K562 (cell line): ENCODE measurements around the gene ECD. TPM values are rescaled to one million over a fixed set of nuclear protein-coding genes. Genes with fewer than 3 reads are reported as not detected.
A peak's percentile ranks its signal among the peaks of the same experiment; 100 is the strongest.

Experiments used
- ATAC-seq: fragments of 200-7000 bp; cut with Tn5 transposase; 3 replicates; pipeline ENCODE4 v1.9.1; 2020; ENCODE audit warnings: moderate library complexity
- BruUV-seq: library from RNA; stranded (reverse); fragments of 400-500 nt; replicated peaks from 2 replicates; lab custom pipeline; 2021; lab: Mats Ljungman, UMichigan
- CTCF ChIA-PET: fragments of 300-600 bp; formaldehyde crosslinking; extraction: SDS; loops from one replicate; lab custom pipeline; 2021; ENCODE audit warnings: low intra/inter-chr PET ratio; lab: Yijun Ruan, JAX
- POLR2A ChIA-PET: fragments of 300-600, 350-650 bp; sonication (Branson Sonifier 250); formaldehyde crosslinking; extraction: SDS; loops from one replicate; lab custom pipeline; 2021; ENCODE audit warnings: antibody characterized with exemption, inconsistent platforms; lab: Yijun Ruan, JAX
- DNase-seq, 4 experiments: peaks; one replicate each; pipeline versions ENCODE4 v3.0.0 to v3.0.0-alpha.2; 2011 to 2018; ENCODE audit warnings: low spot score in 3 of 4, mixed read lengths in 3 of 4; ENCODE audit errors: extremely low read depth in 1 of 4
- FAIRE-seq: peaks from 2 replicates; lab custom pipeline; 2011; peaks lifted over from hg19 to GRCh38; lab: Jason Lieb, UNC
- H2AFZ ChIP-seq: 2 replicates; pipeline ENCODE4 v1.6.0; 2011; ENCODE audit warnings: low read depth, low read length, control low read depth, inconsistent platforms
- H3K27ac ChIP-seq: fragments of 200-600 bp; 3 replicates; pipeline ENCODE4 v1.8.0; 2011; ENCODE audit warnings: low read depth, mild to moderate bottlenecking, control low read depth, inconsistent platforms, low read length, moderate library complexity, mixed read lengths; ENCODE audit errors: extremely low read depth
- H3K27me3 ChIP-seq, 2 experiments: fragments of 300-600 bp in 1 of 2; 2 replicates in 1 of 2; 3 replicates in 1 of 2; pipeline versions ENCODE4 v1.6.0 to v1.8.0; 2011; ENCODE audit warnings: inconsistent platforms in 2 of 2, low read length in 2 of 2, mild to moderate bottlenecking in 1 of 2, mixed read lengths in 1 of 2, moderate library complexity in 1 of 2; ENCODE audit not compliant: control insufficient read depth in 2 of 2, insufficient read depth in 2 of 2
- H3K36me3 ChIP-seq: fragments of 300-600 bp; 3 replicates; pipeline ENCODE4 v1.8.0; 2011; ENCODE audit warnings: mild to moderate bottlenecking, low read length, inconsistent platforms; ENCODE audit not compliant: control insufficient read depth, insufficient read depth
- H3K4me1 ChIP-seq, 2 experiments: fragments of 200-600 bp in 1 of 2; replicated peaks in 1 of 2; 2 replicates in 1 of 2; 3 replicates in 1 of 2; pipeline versions ENCODE4 v1.5.1 to v1.8.0; 2011; ENCODE audit warnings: inconsistent platforms in 2 of 2, low read length in 2 of 2, mild to moderate bottlenecking in 1 of 2, mixed read lengths in 1 of 2, moderate library complexity in 1 of 2; ENCODE audit not compliant: control insufficient read depth in 2 of 2, insufficient read depth in 2 of 2
- H3K4me2 ChIP-seq: 2 replicates; pipeline ENCODE4 v1.6.1; 2011; ENCODE audit warnings: low read length, control low read depth, inconsistent platforms, mixed read lengths; ENCODE audit not compliant: insufficient read depth
- H3K4me3 ChIP-seq: fragments of 200-600 bp; sonication (generic), shearing (Covaris generic); 2 replicates; pipeline ENCODE4 v1.5.1; 2016; ENCODE audit warnings: control low read depth, inconsistent platforms
- H3K79me2 ChIP-seq: fragments of 200-600 bp; 3 replicates; pipeline ENCODE4 v1.8.0; 2011; ENCODE audit warnings: low read length, inconsistent platforms; ENCODE audit not compliant: control insufficient read depth, insufficient read depth
- H3K9ac ChIP-seq, 2 experiments: 2 replicates each; pipeline versions ENCODE4 v1.6.0 to v1.6.1; 2011; ENCODE audit warnings: low read depth in 2 of 2, low read length in 2 of 2, control low read depth in 1 of 2, inconsistent platforms in 1 of 2, mild to moderate bottlenecking in 1 of 2, mixed read lengths in 1 of 2; ENCODE audit not compliant: insufficient read depth in 1 of 2
- H3K9me1 ChIP-seq: one replicate; pipeline ENCODE4 v1.6.0; 2011; ENCODE audit warnings: inconsistent platforms, mild to moderate bottlenecking, low read length, moderate library complexity; ENCODE audit not compliant: control insufficient read depth, insufficient read depth
- H3K9me3 ChIP-seq: replicated peaks from 2 replicates; pipeline ENCODE4 v1.5.1; 2011; ENCODE audit warnings: low read depth, low read length, inconsistent platforms; ENCODE audit not compliant: control insufficient read depth, insufficient read depth
- H4K20me1 ChIP-seq: replicated peaks from 2 replicates; pipeline ENCODE4 v1.6.1; 2011; ENCODE audit warnings: low read length, inconsistent platforms, mixed read lengths; ENCODE audit not compliant: control insufficient read depth, insufficient read depth
- EGR1 ChIP-seq: fragments of 450-650 bp; conservative IDR thresholded peaks from 2 replicates; pipeline ENCODE4 v1.6.1; 2017; ENCODE audit warnings: mild to moderate bottlenecking
- ESRRA ChIP-seq: fragments of 450-650 bp; IDR thresholded peaks from 2 replicates; pipeline ENCODE4 v1.6.1; 2014; ENCODE audit warnings: low read depth, mild to moderate bottlenecking, moderate library complexity, borderline replicate concordance
- GABPB2 ChIP-seq: fragments of 250-450 bp; sonication (Bioruptor Pico); conservative IDR thresholded peaks from 2 replicates; pipeline ENCODE4 v1.5.1; 2021; ENCODE audit warnings: mild to moderate bottlenecking
- GTF2E2 ChIP-seq: fragments of 200-800 bp; sonication (Bioruptor generic); IDR thresholded peaks from 2 replicates; pipeline ENCODE4 v1.6.1; 2016; ENCODE audit warnings: missing genetic modification characterization, missing compliant biosample characterization
- HMG20B ChIP-seq: fragments of 250-450 bp; sonication (Bioruptor Pico); IDR thresholded peaks from 2 replicates; pipeline ENCODE4 v1.5.0; 2021; ENCODE audit warnings: mild to moderate bottlenecking
- POLR2A ChIP-seq: fragments of 450-650 bp; conservative IDR thresholded peaks from 2 replicates; pipeline ENCODE4 v1.6.1; 2016
- RFX1 ChIP-seq: fragments of 450-650 bp; IDR thresholded peaks from 2 replicates; pipeline ENCODE4 v1.6.1; 2016; ENCODE audit warnings: mild to moderate bottlenecking, moderate library complexity
- SUPT5H ChIP-seq: fragments of 450-650 bp; IDR thresholded peaks from 2 replicates; pipeline ENCODE4 v1.6.1; 2016
- ZNF224 ChIP-seq: sonication (generic); formaldehyde crosslinking; IDR thresholded peaks from 2 replicates; pipeline ENCODE4 v1.8.0; 2022; ENCODE audit warnings: mild to moderate bottlenecking, missing genetic modification reagents
- ZNF436 ChIP-seq: fragments of 250-450, 450-650 bp; sonication (Bioruptor Pico); formaldehyde crosslinking; IDR thresholded peaks from 2 replicates; pipeline ENCODE4 v1.7.0; 2020; ENCODE audit warnings: mild to moderate bottlenecking
- whole genome bisulfite sequencing: fragments of 100-300 bp; shearing (Covaris generic); methylation state at CpG from one replicate; pipeline ENCODE4 v1.1.6; 2016; ENCODE audit warnings: low coverage, mixed read lengths; ENCODE audit not compliant: insufficient coverage; ENCODE audit errors: missing lambda C conversion rate; 5-methylcytosine and 5-hydroxymethylcytosine counted together
- in situ Hi-C: fragments of 300-500 bp; cut with MboI; formaldehyde crosslinking; loops from 4 replicates; pipeline ENCODE4 v1.15.0; 2018; ENCODE audit warnings: inconsistent platforms, mixed read lengths
- intact Hi-C: fragments of 100-400 bp; cut with micrococcal nuclease; formaldehyde crosslinking; loops from 2 replicates; pipeline ENCODE4 v1.14.2; 2022
- polyA plus RNA-seq, 8 experiments: library from polyadenylated mRNA; depleted of rRNA in 4 of 8; stranded (reverse) in 5 of 8; unstranded in 3 of 8; fragments of >200 nt; fragmentation: Nextera tagmentation in 2 of 8; fragmentation: Illumina TruSeq in 1 of 8; extraction: Ambion mirVana in 2 of 8; extraction: Trizol in 1 of 8; gene quantifications; 2 replicates each; pipeline versions ENCODE4 v1.2.1 to v1.2.3, GENCODE V29; 2011 to 2014; ENCODE audit warnings: inconsistent platforms in 1 of 8, missing spikeins in 1 of 8
- total RNA-seq, 7 experiments: library from RNA; depleted of rRNA in 6 of 7; stranded (reverse); fragments of >200 nt in 6 of 7; fragmentation: Illumina TruSeq in 2 of 7; extraction: Trizol in 2 of 7; gene quantifications; 2 replicates each; pipeline versions ENCODE4 v1.2.1 to v1.2.3, GENCODE V29; 2011 to 2021; ENCODE audit warnings: low replicate concordance in 1 of 7
- TF ChIP-seq, protein P1 (sequence below): sonication (generic); formaldehyde crosslinking; IDR thresholded peaks from 2 replicates; pipeline ENCODE4 v1.8.1; 2023; ENCODE audit warnings: missing genetic modification reagents, mild to moderate bottlenecking, borderline replicate concordance
- TF ChIP-seq, protein P2 (sequence below): fragments of 250-450 bp; sonication (Bioruptor Pico); IDR thresholded peaks from 2 replicates; pipeline ENCODE4 v1.8.0; 2022; ENCODE audit warnings: moderate library complexity, mild to moderate bottlenecking, inconsistent platforms

The ECD gene
- total and polyA plus RNA-seq, 9 of the 15 experiments (the other 6 are each of a cell fraction or from before 2014, with no cell fraction given): 33.5 to 79.9 (median 53.2) TPM

GRCh38 chr10:73211106-73211811 lies 43.5 kb upstream of the ECD start:
- Histone ChIP-seq H3K4me3 (no peak overlapping the region), H3K4me1 (peaks cover 0 to 10% of the 10 kb centered on the region in 2 experiments; a peak in 2 of 5 replicates), H3K27me3 (no peaks in the 10 kb centered on the region), H3K9ac (no peak overlapping the region), H3K4me2 (no peak overlapping the region), H2AFZ (no peak overlapping the region), H3K36me3 (no peaks in the 10 kb centered on the region), H3K9me1 (no peaks in the 10 kb centered on the region), H3K79me2 (no peaks in the 10 kb centered on the region), H3K27ac (no peak overlapping the region), H4K20me1 (no peaks in the 10 kb centered on the region), H3K9me3 (no peaks in the 10 kb centered on the region; the same call in 1 of the 2 replicates)
- WGBS: 24% methylated on average over 4 of the region's 4 CpGs
- CTCF ChIA-PET: no interaction called here
- ATAC-seq: peak; percentile 48; the same call in 2 of the 3 replicates
- FAIRE-seq: no peak
- BruUV-seq: no TSS peak
- intact Hi-C loops: no loop called here
- in situ Hi-C loops: no loop called here
- DNase-seq: no peak
- POLR2A ChIA-PET: interaction anchor here (0.6 to 1.2 kb wide), 5 partner anchors 12 to 1429 kb away, joined by 3 read pairs; no protein-coding TSS in a partner anchor
- TF ChIP-seq EGR1: no peak
- TF ChIP-seq RFX1: peak; percentile 18; the same call in 1 of the 2 replicates
- peak; percentile 62; the same call in 1 of the 2 replicates for TF ChIP-seq ESRRA
- no peak for TF ChIP-seq HMG20B (CRISPR knock-in tag)
- TF ChIP-seq POLR2A: no peak
- TF ChIP-seq, protein P1, sequence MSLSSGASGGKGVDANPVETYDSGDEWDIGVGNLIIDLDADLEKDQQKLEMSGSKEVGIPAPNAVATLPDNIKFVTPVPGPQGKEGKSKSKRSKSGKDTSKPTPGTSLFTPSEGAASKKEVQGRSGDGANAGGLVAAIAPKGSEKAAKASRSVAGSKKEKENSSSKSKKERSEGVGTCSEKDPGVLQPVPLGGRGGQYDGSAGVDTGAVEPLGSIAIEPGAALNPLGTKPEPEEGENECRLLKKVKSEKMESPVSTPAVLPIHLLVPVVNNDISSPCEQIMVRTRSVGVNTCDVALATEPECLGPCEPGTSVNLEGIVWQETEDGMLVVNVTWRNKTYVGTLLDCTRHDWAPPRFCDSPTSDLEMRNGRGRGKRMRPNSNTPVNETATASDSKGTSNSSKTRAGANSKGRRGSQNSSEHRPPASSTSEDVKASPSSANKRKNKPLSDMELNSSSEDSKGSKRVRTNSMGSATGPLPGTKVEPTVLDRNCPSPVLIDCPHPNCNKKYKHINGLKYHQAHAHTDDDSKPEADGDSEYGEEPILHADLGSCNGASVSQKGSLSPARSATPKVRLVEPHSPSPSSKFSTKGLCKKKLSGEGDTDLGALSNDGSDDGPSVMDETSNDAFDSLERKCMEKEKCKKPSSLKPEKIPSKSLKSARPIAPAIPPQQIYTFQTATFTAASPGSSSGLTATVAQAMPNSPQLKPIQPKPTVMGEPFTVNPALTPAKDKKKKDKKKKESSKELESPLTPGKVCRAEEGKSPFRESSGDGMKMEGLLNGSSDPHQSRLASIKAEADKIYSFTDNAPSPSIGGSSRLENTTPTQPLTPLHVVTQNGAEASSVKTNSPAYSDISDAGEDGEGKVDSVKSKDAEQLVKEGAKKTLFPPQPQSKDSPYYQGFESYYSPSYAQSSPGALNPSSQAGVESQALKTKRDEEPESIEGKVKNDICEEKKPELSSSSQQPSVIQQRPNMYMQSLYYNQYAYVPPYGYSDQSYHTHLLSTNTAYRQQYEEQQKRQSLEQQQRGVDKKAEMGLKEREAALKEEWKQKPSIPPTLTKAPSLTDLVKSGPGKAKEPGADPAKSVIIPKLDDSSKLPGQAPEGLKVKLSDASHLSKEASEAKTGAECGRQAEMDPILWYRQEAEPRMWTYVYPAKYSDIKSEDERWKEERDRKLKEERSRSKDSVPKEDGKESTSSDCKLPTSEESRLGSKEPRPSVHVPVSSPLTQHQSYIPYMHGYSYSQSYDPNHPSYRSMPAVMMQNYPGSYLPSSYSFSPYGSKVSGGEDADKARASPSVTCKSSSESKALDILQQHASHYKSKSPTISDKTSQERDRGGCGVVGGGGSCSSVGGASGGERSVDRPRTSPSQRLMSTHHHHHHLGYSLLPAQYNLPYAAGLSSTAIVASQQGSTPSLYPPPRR (CRISPR knock-in tag): no peak
- TF ChIP-seq, protein P2, sequence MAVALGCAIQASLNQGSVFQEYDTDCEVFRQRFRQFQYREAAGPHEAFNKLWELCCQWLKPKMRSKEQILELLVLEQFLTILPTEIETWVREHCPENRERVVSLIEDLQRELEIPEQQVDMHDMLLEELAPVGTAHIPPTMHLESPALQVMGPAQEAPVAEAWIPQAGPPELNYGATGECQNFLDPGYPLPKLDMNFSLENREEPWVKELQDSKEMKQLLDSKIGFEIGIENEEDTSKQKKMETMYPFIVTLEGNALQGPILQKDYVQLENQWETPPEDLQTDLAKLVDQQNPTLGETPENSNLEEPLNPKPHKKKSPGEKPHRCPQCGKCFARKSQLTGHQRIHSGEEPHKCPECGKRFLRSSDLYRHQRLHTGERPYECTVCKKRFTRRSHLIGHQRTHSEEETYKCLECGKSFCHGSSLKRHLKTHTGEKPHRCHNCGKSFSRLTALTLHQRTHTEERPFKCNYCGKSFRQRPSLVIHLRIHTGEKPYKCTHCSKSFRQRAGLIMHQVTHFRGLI (CRISPR knock-in tag): no peak
- no peak for TF ChIP-seq GABPB2 (CRISPR knock-in tag)
- TF ChIP-seq SUPT5H: no peak
- TF ChIP-seq GTF2E2 (tag): no peak
- no peak for TF ChIP-seq ZNF436 (CRISPR knock-in tag)
- TF ChIP-seq ZNF224 (CRISPR knock-in tag): no peak
